RCC 7860 (cell line): ENCODE results near the gene TYMP.

Source experiments
- DNase-seq: peaks from one replicate; pipeline ENCODE4 v3.0.0-alpha.2; 2015; ENCODE audit warnings: low spot score
- FAIRE-seq: peaks from 2 replicates; lab custom pipeline; 2012; peaks lifted over from hg19 to GRCh38; lab: Jason Lieb, UNC

Gene TYMP

DNA sequence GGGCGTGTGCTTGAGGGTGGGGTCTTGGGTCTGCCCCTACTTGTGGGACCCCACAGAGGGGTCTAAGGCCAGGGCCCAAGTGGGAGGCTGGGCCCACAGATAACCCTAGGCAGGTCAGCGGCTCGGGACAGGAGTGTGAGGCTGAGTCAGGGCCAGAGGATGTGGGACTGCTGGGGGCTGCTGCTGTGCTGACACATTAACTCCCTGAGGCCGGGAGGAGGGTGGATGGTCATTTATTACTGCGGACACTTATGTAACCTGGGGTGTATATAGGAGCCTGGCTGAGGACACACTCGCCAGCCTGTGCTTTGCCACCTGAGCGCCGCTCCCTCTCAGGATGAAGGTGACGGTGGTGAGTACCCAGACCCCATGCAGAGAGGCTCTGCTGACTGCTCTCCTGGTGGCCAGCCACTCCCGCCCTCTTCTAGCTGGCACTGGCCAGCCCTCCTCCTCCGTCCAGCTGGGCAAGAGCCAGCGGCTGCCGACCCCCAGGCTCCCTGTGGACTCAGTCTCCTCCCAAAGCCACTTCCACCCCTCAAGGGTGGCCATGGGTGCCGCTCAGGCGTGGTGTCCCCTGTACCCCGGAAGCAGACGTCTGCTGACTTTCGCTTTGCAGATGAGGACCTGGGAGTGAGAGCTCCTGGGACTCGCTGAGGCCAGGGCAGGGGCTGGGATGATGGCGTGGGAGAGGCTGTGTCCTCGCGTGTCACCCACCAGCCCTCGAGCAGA lies 43.1 kb downstream of the TYMP start, which contains the start of gene MIOX:
MIOX (plus strand) TSS at position 299 of the 729 bp plus-strand sequence; CDS start at position 338, 39 bp downstream.
- peak; percentile 81 for DNase-seq
- FAIRE-seq, result peak; percentile 75

GRCh38 chr22:50485221-50486131 lies 44.3 kb downstream of the TYMP start:
- DNase-seq (no peak), FAIRE-seq (no peak)

- DNase-seq, result no peak
- FAIRE-seq, result no peak
Measured at GRCh38 chr22:50483977-50484853, 45.6 kb downstream of the TYMP start.

DNA sequence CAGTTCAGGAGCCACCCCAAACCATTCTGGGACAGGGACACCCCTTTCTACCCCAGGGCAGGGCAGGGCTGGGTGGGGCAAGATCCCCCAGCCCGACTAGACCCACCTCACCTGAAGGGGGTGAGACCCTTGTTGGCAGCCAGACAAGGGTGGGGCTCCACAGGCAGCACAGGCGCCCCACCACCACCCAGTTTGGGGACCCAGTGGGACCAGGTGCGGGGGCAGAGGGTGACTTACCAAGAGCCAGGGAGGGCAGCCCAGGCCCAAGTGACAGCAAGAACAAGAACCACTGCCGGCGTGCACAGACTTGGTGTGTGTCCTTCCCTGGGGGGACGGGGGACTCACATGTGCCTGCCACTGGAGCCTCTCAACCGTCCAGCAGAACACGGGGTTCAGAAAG lies 46.3 kb downstream of the TYMP start:
- no peak for FAIRE-seq

GRCh38 chr22:50483106-50483505 lies 46.7 kb downstream of the TYMP start:
- DNase-seq (no peak), FAIRE-seq (no peak)

More for the DNA sequence above, 46.3 kb downstream of the TYMP start:
- DNase-seq, result no peak

DNA sequence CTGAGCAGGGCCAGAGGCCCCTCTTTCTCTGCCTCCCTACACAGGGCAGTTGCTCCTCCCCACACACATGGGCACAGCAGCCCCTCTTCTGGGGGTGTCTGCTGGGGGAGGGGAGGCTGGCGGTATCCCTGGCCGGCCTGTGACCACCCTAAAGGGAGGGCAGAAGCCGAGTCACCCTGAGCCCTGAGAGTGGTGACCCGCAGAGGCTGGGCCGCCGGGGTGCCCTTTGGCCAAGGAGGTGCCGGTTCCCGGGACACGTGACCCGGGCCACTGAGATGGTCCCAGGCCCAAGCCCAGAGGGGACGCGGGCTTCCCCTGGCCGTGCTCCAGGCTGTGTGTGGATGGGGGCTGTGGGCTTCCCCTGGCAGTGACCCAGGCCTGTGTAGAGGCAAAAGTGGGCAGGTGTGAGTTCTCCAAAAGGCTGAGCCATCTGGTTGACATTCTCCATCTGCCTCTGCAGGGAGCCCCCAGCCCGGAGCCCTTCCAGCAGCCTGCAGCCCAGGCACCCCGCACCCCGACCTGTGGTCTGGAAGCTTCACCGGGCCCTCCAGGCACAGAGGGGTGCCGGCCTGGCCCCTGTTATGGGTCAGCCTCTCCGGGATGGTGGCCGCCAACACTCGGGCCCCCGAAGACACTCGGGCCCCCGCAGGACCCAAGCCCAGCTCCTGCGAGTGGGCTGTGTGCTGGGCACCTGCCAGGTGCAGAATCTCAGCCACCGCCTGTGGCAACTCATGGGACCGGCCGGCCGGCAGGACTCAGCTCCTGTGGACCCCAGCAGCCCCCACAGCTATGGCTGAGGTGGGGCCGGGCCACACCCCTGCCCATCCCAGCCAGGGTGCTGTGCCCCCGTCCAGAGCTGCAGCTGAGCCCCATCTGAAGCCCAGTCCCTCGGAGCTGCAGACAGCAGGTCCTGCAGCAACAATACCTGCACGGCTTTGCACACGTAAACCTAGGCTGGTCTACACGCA lies 47.4 kb downstream of the TYMP start:
- FAIRE-seq, result no peak

GRCh38 chr22:50481440-50482106 lies 48.2 kb downstream of the TYMP start, which contains the start of gene ADM2:
Gene ADM2 (plus strand): TSS chr22:50481543. CDS start chr22:50481848, 305 bp downstream.
- FAIRE-seq, result no peak
- no peak for DNase-seq

More for the DNA sequence above, 47.4 kb downstream of the TYMP start:
- DNase-seq, result no peak

DNA sequence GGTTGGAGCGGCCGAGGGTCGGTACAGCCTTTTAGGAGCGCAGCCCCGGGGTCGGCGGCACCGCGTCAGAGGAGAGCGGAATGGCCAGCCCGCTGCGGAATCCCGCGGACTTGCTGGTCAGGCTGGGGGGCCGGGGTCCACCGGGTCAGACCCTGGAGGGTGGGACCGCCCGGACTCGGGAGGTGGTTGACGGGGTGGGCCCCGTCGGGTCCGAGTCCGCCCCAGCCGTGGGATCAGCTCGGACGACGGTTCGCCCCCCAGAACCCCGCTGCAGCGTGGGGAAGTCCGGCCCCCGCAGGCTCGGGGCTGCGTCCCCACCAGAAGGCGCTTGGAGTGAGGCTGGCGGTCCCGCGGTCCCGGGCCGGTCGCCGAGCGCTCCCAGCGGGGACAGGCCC lies 48.8 kb downstream of the TYMP start:
- FAIRE-seq, result no peak
- DNase-seq, result no peak

- DNase-seq (no peak), FAIRE-seq (no peak)
Measured at GRCh38 chr22:50479721-50480120, 50.1 kb downstream of the TYMP start.

- no peak for FAIRE-seq
- no peak for DNase-seq
Measured at GRCh38 chr22:50477923-50478322, 51.9 kb downstream of the TYMP start.

GRCh38 chr22:50476868-50477267 lies 52.9 kb downstream of the TYMP start:
- DNase-seq (no peak), FAIRE-seq (no peak)
